GM06990 (cell line): ENCODE results near the gene MGAT5.

Experiments
- DNase-seq: peaks from one replicate; pipeline ENCODE4 v3.0.0-alpha.2; 2011; ENCODE audit not compliant: insufficient read length; ENCODE audit errors: extremely low read depth
- H3K27me3 ChIP-seq: replicated peaks from 2 replicates; pipeline ENCODE4 v1.6.0; 2011; ENCODE audit warnings: low read length; ENCODE audit not compliant: control insufficient read depth, insufficient read depth
- H3K36me3 ChIP-seq: 2 replicates; pipeline ENCODE4 v1.5.1; 2011; ENCODE audit warnings: low read length; ENCODE audit not compliant: control insufficient read depth, insufficient read depth
- H3K4me3 ChIP-seq: replicated peaks from 2 replicates; pipeline ENCODE4 v1.5.1; 2011; ENCODE audit warnings: low read depth, mild to moderate bottlenecking, control low read depth, low read length
- TF ChIP-seq, protein P1 (sequence below): IDR thresholded peaks from 2 replicates; pipeline ENCODE4 v1.5.1; 2011; ENCODE audit warnings: low read length, control low read depth, mild to moderate bottlenecking, inconsistent platforms; ENCODE audit not compliant: insufficient read depth, poor library complexity, severe bottlenecking

Gene MGAT5

DNA sequence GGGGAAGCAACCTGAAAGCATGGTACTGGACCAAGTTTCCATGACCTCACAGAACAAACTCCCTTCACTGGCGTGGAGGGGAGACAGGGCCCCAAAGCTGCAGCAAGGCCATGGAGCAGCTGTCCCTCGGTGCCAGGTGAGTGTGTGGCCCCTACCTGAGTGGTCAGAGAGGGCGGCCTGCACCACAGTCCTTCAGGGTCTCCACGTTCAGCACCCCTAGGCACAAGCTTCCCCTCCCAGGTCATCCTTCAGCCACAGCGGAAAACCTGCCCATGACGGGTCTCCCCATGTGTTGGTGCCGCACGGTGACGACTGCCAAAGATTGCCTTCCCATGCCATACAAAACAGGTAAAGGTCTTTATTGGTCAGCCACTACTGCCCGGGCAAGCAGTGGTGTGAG, 201.6 kb downstream of the MGAT5 start:
- Histone ChIP-seq H3K36me3 (peaks cover 8% of the 10 kb centered on the region), H3K4me3 (no peak overlapping the region), H3K27me3 (no peaks in the 10 kb centered on the region)
- TF ChIP-seq, protein P1, sequence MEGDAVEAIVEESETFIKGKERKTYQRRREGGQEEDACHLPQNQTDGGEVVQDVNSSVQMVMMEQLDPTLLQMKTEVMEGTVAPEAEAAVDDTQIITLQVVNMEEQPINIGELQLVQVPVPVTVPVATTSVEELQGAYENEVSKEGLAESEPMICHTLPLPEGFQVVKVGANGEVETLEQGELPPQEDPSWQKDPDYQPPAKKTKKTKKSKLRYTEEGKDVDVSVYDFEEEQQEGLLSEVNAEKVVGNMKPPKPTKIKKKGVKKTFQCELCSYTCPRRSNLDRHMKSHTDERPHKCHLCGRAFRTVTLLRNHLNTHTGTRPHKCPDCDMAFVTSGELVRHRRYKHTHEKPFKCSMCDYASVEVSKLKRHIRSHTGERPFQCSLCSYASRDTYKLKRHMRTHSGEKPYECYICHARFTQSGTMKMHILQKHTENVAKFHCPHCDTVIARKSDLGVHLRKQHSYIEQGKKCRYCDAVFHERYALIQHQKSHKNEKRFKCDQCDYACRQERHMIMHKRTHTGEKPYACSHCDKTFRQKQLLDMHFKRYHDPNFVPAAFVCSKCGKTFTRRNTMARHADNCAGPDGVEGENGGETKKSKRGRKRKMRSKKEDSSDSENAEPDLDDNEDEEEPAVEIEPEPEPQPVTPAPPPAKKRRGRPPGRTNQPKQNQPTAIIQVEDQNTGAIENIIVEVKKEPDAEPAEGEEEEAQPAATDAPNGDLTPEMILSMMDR: no peak
- no peak for DNase-seq

DNA sequence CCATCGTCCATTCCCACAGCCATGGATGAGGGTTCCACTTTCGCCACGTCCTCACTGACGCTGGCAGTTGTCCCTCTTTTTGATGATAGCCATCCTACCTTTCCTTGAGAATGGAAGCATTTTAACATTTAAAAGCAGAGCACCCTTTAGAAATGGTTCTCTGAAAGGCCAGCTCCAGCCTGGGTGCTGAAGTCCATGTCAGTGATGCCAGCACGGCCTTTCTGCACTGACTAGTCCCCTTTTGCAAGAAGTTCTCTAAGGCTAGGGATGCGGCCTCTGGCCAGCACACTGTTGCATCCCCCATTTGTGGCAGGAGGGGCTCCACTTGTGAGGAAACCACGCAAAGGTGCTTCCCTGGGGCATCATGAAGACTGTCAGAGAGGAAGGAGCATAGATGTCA, 203.5 kb downstream of the MGAT5 start:
- no peak overlapping the region for H3K4me3 ChIP-seq
- H3K27me3 ChIP-seq: no peaks in the 10 kb centered on the region
- H3K36me3 ChIP-seq: peaks cover 6% of the 10 kb centered on the region
- no peak for DNase-seq
- TF ChIP-seq, protein P1: no peak

- no peak for DNase-seq
- Histone ChIP-seq H3K4me3 (no peak overlapping the region), H3K36me3 (peaks cover 6% of the 10 kb centered on the region), H3K27me3 (no peaks in the 10 kb centered on the region)
- TF ChIP-seq, protein P1: no peak
Observed at GRCh38 chr2:134457765-134458472, 204.0 kb downstream of the MGAT5 start.

DNA sequence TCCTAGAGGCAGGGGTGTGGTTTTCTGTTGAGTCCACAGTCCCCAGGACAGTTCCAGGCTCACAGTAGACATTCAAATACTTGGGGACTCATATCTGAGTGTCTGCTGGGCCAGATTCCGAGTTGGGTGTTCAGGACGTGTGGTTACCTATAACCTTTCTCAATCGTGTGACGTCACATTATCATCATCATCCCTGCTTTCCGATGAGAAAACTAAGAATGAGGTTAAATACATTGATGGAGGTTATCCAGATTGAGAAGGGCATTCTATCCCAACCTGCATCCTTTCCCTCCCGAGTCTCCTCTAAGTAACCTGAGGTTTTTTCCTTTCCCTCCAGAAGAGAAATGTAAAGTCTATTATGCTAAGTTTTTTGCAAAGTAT, 204.6 kb downstream of the MGAT5 start:
- Histone ChIP-seq H3K4me3 (no peak overlapping the region), H3K27me3 (no peaks in the 10 kb centered on the region), H3K36me3 (peaks cover 6% of the 10 kb centered on the region)
- no peak for DNase-seq
- TF ChIP-seq, protein P1: no peak

DNA sequence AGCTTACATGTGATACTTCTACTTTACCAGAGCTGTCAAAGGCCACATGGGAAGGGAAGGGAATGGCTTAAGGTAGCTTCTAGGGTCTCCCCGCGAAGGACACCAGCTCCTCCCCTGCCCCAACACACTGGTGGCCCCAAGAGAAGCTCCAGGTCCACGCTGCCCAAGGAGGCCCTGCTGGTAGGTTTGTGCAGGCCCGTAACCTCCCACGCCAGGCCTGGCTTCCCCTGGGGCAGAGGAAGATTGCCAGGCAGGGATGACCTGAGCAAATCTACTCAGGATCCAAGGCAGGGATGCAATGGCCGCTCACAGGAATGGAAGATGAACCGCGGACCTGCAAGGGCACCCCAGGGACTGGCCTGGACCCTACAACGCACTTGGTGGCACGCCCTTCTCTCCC, 205.1 kb downstream of the MGAT5 start:
- Histone ChIP-seq H3K27me3 (no peaks in the 10 kb centered on the region), H3K36me3 (peaks cover 6% of the 10 kb centered on the region), H3K4me3 (no peak overlapping the region)
- no peak for DNase-seq
- TF ChIP-seq, protein P1: no peak

DNA sequence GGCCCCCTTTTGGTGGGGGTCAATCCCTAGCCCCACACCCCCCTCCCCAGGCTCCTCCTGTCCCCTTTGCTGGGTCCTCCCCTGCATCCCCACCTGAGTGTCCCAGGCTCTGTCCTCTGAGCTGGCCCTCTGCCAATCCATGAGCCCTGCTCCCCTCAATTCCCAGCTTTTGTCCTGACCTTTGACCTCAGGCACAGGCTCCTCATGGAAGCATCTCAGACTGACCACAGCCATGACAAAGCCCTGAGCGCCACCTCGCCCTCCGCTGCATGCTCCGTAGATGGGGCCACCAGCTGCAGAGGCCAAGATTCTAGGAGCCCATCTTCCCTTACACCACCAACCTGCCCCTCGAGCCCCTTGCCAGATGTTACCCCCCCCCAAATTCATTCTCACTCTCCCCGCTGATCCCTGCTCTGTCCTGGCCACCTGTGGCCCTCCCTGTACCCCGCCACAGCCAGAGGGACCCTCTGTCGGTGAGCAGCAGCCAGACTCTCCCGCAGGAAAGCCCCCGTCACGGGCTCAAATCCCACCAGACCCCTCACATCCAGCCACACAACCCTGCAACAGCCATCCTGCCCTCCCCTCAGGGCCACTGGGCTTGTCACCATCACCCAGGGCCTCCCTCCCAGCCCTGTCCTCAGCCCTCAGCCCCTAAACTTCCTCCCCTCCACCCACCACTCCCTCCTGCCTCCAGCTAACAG, 206.0 kb downstream of the MGAT5 start:
- Histone ChIP-seq H3K4me3 (no peak overlapping the region), H3K27me3 (no peaks in the 10 kb centered on the region), H3K36me3 (peaks cover 6% of the 10 kb centered on the region)
- TF ChIP-seq, protein P1: no peak
- DNase-seq: no peak
